CD4-positive, alpha-beta T cell (primary cell): ENCODE data around the gene PDSS2. TPM values are rescaled to one million over a fixed set of nuclear protein-coding genes. Genes with fewer than 3 reads are reported as not detected.

ENCODE experiments used
- ATAC-seq: fragments of 200-7000 bp; cut with Tn5 transposase; one replicate; pipeline ENCODE4 v1.10.0; 2022; ENCODE audit warnings: mild to moderate bottlenecking; ENCODE audit not compliant: poor library complexity
- CTCF ChIA-PET: fragments of 350-600 bp; sonication (Branson Sonifier 250); formaldehyde crosslinking; loops from one replicate; lab custom pipeline; 2021; ENCODE audit warnings: antibody characterized with exemption, inconsistent platforms; lab: Charles Lee
- POLR2A ChIA-PET: fragments of 350-600 bp; sonication (Branson Sonifier 250); formaldehyde crosslinking; loops from one replicate; lab custom pipeline; 2021; ENCODE audit warnings: antibody characterized with exemption, inconsistent platforms; lab: Charles Lee
- DNase-seq, 14 experiments: peaks; one replicate each; pipeline ENCODE4 v3.0.0-alpha.2; 2013 to 2020; ENCODE audit warnings: mixed read lengths in 2 of 14
- H3K27ac ChIP-seq, 2 donors: one replicate each; pipeline versions ENCODE4 v1.5.1 to v1.7.0; 2013; ENCODE audit warnings: low read length in 2 of 2, low read depth in 1 of 2, mild to moderate bottlenecking in 1 of 2
- H3K27me3 ChIP-seq, 2 experiments: 1 replicate in 1 of 2; 2 replicates in 1 of 2; pipeline versions ENCODE4 v1.6.1 to v1.7.0; 2013; ENCODE audit warnings: low read length in 2 of 2, control low read depth in 1 of 2, mild to moderate bottlenecking in 1 of 2, moderate library complexity in 1 of 2; ENCODE audit not compliant: insufficient read depth in 2 of 2, control insufficient read depth in 1 of 2
- H3K36me3 ChIP-seq: one replicate; pipeline ENCODE4 v1.6.1; 2013; ENCODE audit warnings: low read length, control low read depth; ENCODE audit not compliant: insufficient read depth
- H3K4me1 ChIP-seq: one replicate; pipeline ENCODE4 v1.6.1; 2013; ENCODE audit warnings: low read length, control low read depth; ENCODE audit not compliant: insufficient read depth
- H3K4me3 ChIP-seq: one replicate; pipeline ENCODE4 v1.5.1; 2013; ENCODE audit warnings: mild to moderate bottlenecking, low read length, moderate library complexity
- H3K9me3 ChIP-seq, 2 experiments: 1 replicate in 1 of 2; 2 replicates in 1 of 2; pipeline versions ENCODE4 v1.6.1 to v1.7.0; 2013; ENCODE audit warnings: low read length in 2 of 2, mild to moderate bottlenecking in 2 of 2, control low read depth in 1 of 2, moderate library complexity in 1 of 2; ENCODE audit not compliant: control insufficient read depth in 1 of 2, insufficient read depth in 1 of 2
- H3K27ac Mint-ChIP-seq: one replicate; pipeline ENCODE4 v1.8.0; 2020; ENCODE audit warnings: mixed read lengths
- H3K27me3 Mint-ChIP-seq: one replicate; pipeline ENCODE4 v1.8.0; 2021; ENCODE audit warnings: mixed read lengths
- H3K36me3 Mint-ChIP-seq: one replicate; pipeline ENCODE4 v1.8.0; 2021; ENCODE audit warnings: low read depth, mixed read lengths
- H3K4me1 Mint-ChIP-seq: one replicate; pipeline ENCODE4 v1.8.0; 2021; ENCODE audit warnings: low read depth, mixed read lengths
- H3K4me3 Mint-ChIP-seq: one replicate; pipeline ENCODE4 v1.8.0; 2020; ENCODE audit warnings: mild to moderate bottlenecking, mixed read lengths
- H3K9me3 Mint-ChIP-seq: one replicate; pipeline ENCODE4 v1.8.0; 2020; ENCODE audit warnings: mixed read lengths
- CTCF ChIP-seq: fragments of 200-600 bp; IDR thresholded peaks from one replicate; pipeline ENCODE4 v1.8.0; 2022; ENCODE audit warnings: antibody characterized with exemption, mild to moderate bottlenecking
- intact Hi-C, 2 experiments: fragments of 100-400 bp; cut with DNase I in 1 of 2; cut with micrococcal nuclease in 1 of 2; formaldehyde crosslinking; loops; one replicate each; pipeline versions ENCODE4 v1.15.1 to v1.9.0; 2023 to 2025; cut with DNase I, micrococcal nuclease
- total RNA-seq, 174 experiments: library from RNA in 2 of 174; stranded (reverse) in 2 of 174; gene quantifications; one replicate each; pipeline ENCODE4 v1.2.3 and lab custom pipeline; 2021 to 2026

The PDSS2 gene
- total RNA-seq, 2 experiments from 2014 or later, result 5.8 to 6.6 TPM

DNA sequence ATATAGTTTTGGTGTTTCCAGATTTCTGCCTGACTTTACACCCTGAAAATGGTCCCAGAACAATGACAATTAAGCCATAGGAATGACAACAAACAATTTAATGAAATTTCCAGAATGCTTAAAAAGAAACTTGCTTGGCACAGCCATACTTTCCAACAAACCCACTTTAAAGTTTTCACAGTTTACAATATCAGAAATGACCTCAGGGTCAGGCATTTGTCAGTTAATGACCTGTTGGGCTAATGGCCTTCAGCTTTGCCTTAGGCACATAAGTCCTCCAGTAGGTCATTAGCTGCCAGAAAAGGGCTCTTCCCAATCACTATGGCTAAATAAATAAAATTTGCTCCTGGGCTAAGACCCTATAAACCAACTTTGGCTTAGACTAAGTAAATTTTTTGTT lies 199.4 kb downstream of the PDSS2 start:
- Histone ChIP-seq H3K4me3 (no peak overlapping the region), H3K36me3 (no peaks in the 10 kb centered on the region), H3K27ac (no peak overlapping the region), H3K9me3 (no peaks in the 10 kb centered on the region), H3K27me3 (no peaks in the 10 kb centered on the region), H3K4me1 (no peaks in the 10 kb centered on the region)
- Mint-ChIP-seq H3K4me1 (no peaks in the 10 kb centered on the region), H3K27me3 (no peaks in the 10 kb centered on the region), H3K36me3 (peaks cover 11% of the 10 kb centered on the region), H3K27ac (no peak overlapping the region), H3K9me3 (no peaks in the 10 kb centered on the region), H3K4me3 (no peak overlapping the region)
- intact Hi-C loops, result no loop called here
- no peak for DNase-seq
- no peak for TF ChIP-seq CTCF
- ChIA-PET CTCF (no interaction called here), POLR2A (no interaction called here)
- no peak for ATAC-seq

GRCh38 chr6:107248147-107248546 lies 211.2 kb downstream of the PDSS2 start:
- no peak overlapping the region for H3K27ac ChIP-seq
- no peaks in the 10 kb centered on the region for H3K4me1 Mint-ChIP-seq
- H3K36me3 ChIP-seq, result peaks cover 4% of the 10 kb centered on the region
- H3K27me3 Mint-ChIP-seq, result no peaks in the 10 kb centered on the region
- H3K4me3 ChIP-seq, result no peak overlapping the region
- H3K4me3 Mint-ChIP-seq, result no peak overlapping the region
- H3K27me3 ChIP-seq, result no peaks in the 10 kb centered on the region
- no peaks in the 10 kb centered on the region for H3K9me3 Mint-ChIP-seq
- DNase-seq (no peak), ATAC-seq (no peak)
- TF ChIP-seq CTCF, result no peak
- CTCF ChIA-PET, result no interaction called here
- intact Hi-C loops, result no loop called here
- no peaks in the 10 kb centered on the region for H3K4me1 ChIP-seq
- POLR2A ChIA-PET, result interaction anchor here (0.7 kb wide), 1 partner anchor 24 kb away, joined by 3 read pairs; no protein-coding TSS in a partner anchor
- no peaks in the 10 kb centered on the region for H3K9me3 ChIP-seq
- peaks cover 16% of the 10 kb centered on the region for H3K36me3 Mint-ChIP-seq
- no peak overlapping the region for H3K27ac Mint-ChIP-seq

DNA sequence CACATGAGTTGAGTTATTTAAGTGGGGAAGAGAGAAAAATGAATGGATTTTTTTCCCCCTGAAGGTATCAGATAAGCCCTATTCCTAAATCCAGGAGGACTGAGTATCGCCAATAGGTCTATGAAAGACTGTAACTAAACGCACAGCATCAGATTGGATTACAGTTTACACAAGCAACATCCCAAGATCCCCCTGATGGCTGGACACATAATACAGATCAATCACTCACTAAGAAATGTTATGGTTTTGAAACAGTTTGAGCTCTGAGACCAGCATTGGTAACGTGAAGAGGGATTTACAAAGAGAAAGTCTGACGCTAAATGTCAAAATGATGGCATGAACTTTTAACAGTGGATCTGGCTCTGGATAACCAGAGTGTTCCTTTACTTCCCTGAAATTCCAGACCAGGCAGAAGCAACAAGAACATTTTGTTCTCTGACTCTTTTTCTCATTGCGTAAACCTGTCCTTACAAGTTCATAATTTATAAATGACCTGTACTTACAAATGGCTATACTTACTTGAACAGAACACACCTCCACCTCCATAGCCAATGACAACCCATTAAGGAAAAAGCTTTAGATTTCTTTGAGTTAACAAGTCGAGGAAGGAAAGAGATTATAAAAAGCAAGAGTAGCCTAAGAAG lies 212.3 kb downstream of the PDSS2 start:
- H3K27ac Mint-ChIP-seq, result no peak overlapping the region
- no peak overlapping the region for H3K4me3 ChIP-seq
- peaks cover 4% of the 10 kb centered on the region for H3K36me3 ChIP-seq

More for the DNA sequence above, 212.3 kb downstream of the PDSS2 start:
- DNase-seq (no peak), ATAC-seq (no peak)
- no peaks in the 10 kb centered on the region for H3K4me1 ChIP-seq
- CTCF ChIA-PET, result no interaction called here
- H3K9me3 ChIP-seq, result peaks cover 0 to 2% of the 10 kb centered on the region in 2 experiments
- Mint-ChIP-seq H3K4me3 (no peak overlapping the region), H3K36me3 (peaks cover 16% of the 10 kb centered on the region), H3K4me1 (no peaks in the 10 kb centered on the region), H3K27me3 (no peaks in the 10 kb centered on the region), H3K9me3 (no peaks in the 10 kb centered on the region)
- H3K27ac ChIP-seq, result no peak overlapping the region
- POLR2A ChIA-PET, result no interaction called here
- TF ChIP-seq CTCF, result no peak
- H3K27me3 ChIP-seq, result no peaks in the 10 kb centered on the region
- intact Hi-C loops, result no loop called here
